Epidermal melanocyte (primary cell): ENCODE results near the gene UPF2.

ENCODE experiments used
- DNase-seq: peaks from one replicate; pipeline ENCODE4 v3.0.0; 2011; ENCODE audit warnings: low spot score; ENCODE audit not compliant: insufficient read length

UPF2 gene

DNA sequence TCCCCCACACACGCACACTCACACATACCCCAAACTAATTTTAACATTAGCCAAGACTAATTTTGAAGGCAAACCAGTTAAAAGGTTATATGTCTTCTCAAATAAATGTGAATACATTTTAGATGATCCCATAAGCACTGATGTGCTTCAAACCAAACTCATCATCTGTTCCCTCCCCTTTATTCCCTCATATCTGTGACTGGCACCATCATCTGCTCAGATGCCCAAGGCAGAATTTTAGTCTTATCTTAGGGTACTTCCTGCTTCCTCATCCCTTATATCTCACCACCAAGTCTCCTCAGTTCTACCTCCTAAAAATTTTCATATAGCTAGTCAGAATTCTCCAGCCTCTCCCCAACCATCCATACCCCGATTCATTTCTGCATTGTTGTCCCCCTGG is 80.4 kb downstream of the UPF2 start:
- DNase-seq = no peak

- no peak for DNase-seq
These were observed 80.8 kb downstream of the UPF2 start for GRCh38 chr10:11961771-11962170.

- DNase-seq = no peak
These were observed 82.6 kb downstream of the UPF2 start for GRCh38 chr10:11959966-11960365.

GRCh38 chr10:11958956-11959355 is 83.7 kb downstream of the UPF2 start:
- DNase-seq = no peak

DNA sequence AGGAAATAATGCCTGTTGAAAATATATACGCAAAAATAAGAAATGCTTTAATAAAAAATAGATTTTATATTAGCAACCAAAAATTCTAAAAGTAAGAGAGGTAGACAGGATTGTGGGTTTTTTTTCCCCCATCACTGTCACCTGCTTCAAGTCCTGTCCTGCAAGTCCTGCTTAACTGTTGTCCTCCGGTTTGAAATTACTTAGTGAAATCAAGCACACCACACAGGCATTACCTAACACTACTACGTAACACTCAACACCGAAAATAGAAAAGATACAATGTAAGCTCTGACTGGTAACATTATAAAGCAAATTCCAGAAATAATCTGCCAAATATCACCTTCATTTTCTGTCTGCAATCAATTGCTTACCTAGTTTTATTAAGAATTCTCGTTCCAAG is 90.9 kb downstream of the UPF2 start:
- no peak for DNase-seq

DNA sequence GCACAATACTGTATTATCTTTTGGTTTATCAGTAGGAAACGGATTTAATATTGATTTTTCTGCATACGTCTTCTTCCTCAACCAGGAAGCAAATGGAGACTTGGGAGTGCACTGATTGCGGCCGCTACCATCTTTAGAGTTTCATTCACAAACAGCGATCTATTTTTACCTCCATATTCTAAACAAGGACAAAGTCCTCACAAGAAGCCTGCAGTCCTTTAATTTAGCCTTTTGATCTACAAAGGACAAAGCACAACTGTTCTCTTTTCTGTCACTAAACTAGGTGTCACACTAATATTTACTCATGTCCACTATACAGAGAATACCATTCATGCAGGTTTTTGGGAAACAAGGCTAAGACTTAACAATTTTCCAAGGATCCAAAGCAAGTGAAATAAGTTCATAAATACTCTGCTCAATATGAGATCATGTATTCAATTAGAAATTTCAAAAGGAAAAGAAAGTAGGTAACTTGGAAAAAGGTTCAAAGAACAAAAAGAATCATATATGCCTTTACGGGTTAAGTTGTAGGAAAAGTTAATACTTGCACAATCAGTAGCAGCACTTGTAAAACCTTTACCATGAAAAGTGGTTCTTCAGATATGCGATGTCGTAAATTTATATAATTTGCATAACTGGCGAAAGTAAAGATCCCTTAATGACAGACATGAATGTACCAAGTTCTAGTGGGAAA is 92.1 kb downstream of the UPF2 start:
- DNase-seq = no peak

DNA sequence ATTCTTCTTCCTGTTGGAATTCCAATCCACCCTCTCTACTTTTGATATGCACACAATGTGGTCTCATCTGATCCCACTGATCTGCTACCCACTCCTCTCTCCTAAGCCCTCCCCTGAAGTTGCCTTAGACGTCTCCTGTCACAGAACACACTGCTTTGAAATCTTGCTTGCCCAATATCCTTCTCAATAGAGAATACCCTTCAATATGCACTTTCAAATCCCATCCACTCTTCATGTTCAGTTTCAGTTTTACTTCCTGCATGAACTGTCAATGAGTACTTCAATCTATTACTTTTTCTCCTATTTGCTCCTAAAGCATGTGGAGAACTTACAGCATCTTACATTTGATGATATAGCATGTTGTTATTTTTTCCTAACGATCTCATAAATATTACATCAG is 93.5 kb downstream of the UPF2 start:
- DNase-seq = no peak

GRCh38 chr10:11946652-11947051 is 96.0 kb downstream of the UPF2 start:
- DNase-seq = no peak

DNA sequence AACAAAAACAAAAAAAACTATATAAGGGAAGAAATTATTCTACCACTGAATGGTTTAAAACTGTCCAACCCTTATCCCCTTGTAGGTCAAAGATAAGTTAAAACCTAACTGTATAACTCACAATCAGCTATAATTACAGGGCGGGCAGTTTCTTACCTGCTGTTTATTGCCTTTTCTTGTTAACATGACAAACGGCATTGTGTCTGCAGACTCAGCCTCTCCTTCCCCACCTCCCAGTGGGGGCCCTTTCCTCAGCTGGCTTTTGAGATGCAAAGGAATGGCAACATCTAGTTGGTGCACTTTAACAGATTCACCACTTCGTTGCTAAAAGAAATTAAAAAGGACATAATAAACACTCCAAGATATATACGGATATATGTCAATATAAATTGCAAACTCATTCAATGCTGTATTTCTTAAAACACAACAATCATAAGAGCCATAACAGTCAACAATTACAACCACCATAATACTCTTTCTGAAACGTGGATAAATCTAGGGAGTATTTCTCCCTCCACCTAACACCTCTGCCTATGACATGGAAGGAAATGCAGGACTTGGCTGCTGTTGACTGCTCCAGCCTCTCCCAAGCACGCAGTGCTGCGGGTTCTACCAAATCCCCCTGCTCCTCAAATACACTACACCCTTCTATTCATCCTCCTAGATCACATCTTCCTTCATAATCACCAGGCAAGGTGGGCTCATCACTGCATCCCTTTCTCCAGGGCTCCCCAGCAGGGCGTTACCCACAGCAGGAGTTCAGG is 106.0 kb downstream of the UPF2 start:
- no peak for DNase-seq

- no peak for DNase-seq
These were observed 108.3 kb downstream of the UPF2 start for GRCh38 chr10:11934262-11934661.

DNA sequence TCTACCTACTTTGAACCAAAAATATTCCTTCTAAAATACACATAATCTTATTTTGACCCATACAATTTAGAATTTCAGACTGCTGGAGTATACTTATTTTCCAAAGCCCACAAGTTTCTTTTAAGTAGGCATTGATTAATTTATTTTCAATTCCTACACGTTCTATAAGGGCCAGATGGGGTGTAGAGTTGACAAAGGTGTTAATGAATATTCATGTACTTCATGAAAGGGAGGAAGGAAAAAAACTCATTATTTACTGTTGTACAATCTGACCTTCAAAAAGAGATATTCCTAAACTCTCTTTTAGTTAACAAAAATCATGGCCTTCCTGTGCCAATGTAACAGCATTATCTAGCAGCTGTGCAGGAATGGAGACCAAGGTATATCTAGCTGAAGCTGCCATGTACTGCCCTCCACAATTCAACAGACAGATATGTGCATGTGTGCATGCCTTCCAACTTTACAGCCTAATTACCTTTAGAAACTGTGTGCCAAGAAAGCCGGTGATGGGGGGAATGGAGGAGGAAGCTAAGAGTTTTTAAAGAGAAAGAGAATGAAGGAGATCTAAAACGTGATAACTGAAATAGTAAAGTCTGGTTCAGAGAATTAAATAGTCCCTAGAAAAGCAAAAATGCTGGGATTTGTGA is 108.9 kb downstream of the UPF2 start:
- DNase-seq = no peak

- DNase-seq = no peak
These were observed 111.6 kb downstream of the UPF2 start for GRCh38 chr10:11931038-11931437.

DNA sequence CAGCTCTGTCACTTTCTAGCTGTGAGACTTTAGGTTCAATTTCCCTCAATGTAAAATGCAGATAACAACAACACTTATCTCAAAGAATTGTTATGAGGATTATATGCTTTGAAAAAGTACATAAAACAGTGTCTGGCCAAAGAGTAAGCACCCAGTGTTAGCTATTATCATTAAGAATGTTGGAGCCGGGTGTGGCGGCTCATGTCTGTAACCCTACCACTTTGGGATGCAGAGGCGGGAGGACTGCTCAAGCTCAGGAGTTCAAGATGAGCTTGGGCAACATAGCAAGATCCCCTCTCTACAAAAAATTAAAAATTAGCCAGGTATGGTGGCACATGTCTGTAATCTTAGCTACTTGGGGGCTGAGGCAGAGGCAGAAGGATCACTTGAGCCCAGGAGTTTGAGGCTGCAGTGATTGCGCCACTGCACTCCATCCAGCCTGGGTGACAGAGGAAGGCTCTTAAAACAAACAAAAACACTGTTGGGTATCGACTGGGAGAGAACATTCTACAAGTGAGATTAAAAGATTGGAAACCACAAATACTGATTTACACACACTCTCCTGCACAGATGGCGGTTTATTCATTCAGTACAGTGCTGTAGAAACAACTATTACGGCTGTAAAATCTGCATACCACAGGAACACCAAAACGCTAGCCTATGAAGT is 112.2 kb downstream of the UPF2 start:
- no peak for DNase-seq

DNA sequence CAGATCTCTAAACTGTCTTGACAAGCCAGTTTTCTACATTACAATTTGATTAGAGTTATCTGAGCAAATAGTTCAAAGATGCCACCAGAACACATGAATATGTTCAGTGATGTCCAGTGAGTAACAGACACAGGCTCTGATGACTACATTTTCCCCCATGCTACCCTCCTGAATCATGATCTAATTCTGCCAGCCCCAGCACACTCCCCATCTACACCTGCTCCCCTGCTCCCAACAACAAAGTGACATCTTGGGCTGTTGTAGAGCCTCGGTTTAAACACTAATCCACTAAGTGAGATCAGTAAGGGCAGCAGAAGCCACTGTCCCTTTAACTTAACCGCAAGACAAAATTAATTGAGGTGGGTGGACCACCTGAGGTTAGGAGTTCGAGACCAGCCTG is 114.9 kb downstream of the UPF2 start:
- DNase-seq = no peak

DNA sequence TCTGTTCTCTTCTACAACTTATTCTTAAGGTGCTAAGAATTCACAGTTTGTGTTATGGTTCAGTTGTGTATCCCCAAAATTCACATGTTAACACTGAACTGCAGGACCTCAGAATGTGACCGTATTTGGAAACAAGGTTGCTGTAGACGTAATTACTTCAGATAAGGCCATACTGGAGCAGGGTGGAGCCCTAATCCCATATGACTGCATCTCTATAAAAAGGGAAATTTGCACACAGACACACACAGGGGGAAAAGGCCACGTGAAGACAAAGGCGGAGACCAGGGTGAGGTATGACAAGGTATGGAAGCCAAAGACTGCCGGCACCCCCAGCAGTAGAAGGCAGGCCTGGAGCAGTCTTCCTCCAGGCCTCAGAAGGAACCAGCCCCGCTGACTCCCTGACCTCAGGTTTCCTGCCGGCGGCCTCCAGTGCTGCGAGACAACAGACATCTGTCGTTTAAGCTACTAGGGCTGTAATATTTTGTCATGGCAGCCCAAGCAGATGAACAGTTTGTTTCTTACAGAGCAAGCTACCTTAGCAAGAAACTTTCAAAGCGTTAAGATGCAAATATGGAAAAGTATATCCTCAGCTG is 120.7 kb downstream of the UPF2 start:
- no peak for DNase-seq

- DNase-seq = no peak
These were observed 123.3 kb downstream of the UPF2 start for GRCh38 chr10:11919271-11919670.

- DNase-seq = no peak
These were observed 124.2 kb downstream of the UPF2 start for GRCh38 chr10:11918384-11918783.

GRCh38 chr10:11913079-11913641 is 129.4 kb downstream of the UPF2 start:
- no peak for DNase-seq

- no peak for DNase-seq
These were observed 132.5 kb downstream of the UPF2 start for GRCh38 chr10:11910102-11910501.

GRCh38 chr10:11909618-11910017 is 133.0 kb downstream of the UPF2 start:
- no peak for DNase-seq

DNA sequence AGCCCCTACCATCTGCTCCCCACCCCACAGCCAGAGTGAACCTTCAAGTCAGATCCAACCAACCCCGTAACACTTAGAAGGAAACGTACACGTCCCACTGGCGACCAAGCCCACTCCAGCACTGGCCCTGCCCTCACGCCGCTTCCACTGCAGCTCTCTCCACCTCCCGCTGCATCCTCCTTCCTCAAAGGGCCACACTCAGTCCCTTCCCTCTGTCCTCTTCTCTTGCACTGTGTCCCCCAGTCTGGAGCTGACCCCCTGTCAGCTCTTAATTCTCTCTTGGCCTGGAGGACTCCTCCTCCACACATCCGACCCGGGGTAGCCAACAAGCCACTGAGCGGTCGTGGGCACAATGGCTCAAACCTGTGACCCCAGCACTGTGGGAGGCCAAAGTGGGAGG is 133.6 kb downstream of the UPF2 start:
- no peak for DNase-seq
